Endothelial cell of umbilical vein (primary cell): ENCODE measurements around the gene ECM2. TPM values are rescaled to one million over a fixed set of nuclear protein-coding genes. Genes with fewer than 3 reads are reported as not detected.

ENCODE experiments used
- BruUV-seq: library from RNA; stranded (reverse); fragments of 400-500 nt; replicated peaks from 2 replicates; lab custom pipeline; 2021; lab: Mats Ljungman, UMichigan
- CTCF ChIA-PET: fragments of 300-600, 350-600 bp; sonication (Branson Sonifier 250); formaldehyde crosslinking; loops from one replicate; lab custom pipeline; 2021; ENCODE audit warnings: antibody characterized with exemption, inconsistent platforms; lab: Charles Lee
- POLR2A ChIA-PET: fragments of 300-600, 350-600 bp; sonication (Branson Sonifier 250); formaldehyde crosslinking; loops from one replicate; lab custom pipeline; 2021; ENCODE audit warnings: antibody characterized with exemption, inconsistent platforms; lab: Charles Lee
- DNase-seq: peaks from one replicate; pipeline ENCODE4 v3.0.0-alpha.2; 2011; ENCODE audit warnings: low read depth, low spot score
- FAIRE-seq: peaks from 2 replicates; lab custom pipeline; 2011; peaks lifted over from hg19 to GRCh38; lab: Jason Lieb, UNC
- H2AFZ ChIP-seq: 2 replicates; pipeline ENCODE4 v1.6.0; 2012; ENCODE audit warnings: low read depth, low read length, control low read depth, inconsistent platforms
- H3K27ac ChIP-seq: 2 replicates; pipeline ENCODE4 v1.5.1; 2011; ENCODE audit warnings: low read depth, mild to moderate bottlenecking, control low read depth, low read length, moderate library complexity; ENCODE audit not compliant: insufficient read depth
- H3K27me3 ChIP-seq, 2 experiments: 2 replicates each; pipeline versions ENCODE4 v1.6.0 to v1.6.1; 2011; ENCODE audit warnings: low read length in 2 of 2, mixed read lengths in 1 of 2; ENCODE audit not compliant: control insufficient read depth in 2 of 2, insufficient read depth in 2 of 2
- H3K36me3 ChIP-seq, 2 experiments: 2 replicates in 1 of 2; 3 replicates in 1 of 2; pipeline ENCODE4 v1.5.1; 2011; ENCODE audit warnings: low read length in 2 of 2, mild to moderate bottlenecking in 1 of 2, moderate library complexity in 1 of 2; ENCODE audit not compliant: control insufficient read depth in 2 of 2, insufficient read depth in 2 of 2; ENCODE audit errors: extremely low read depth in 1 of 2
- H3K4me1 ChIP-seq: 3 replicates; pipeline ENCODE4 v1.5.1; 2011; ENCODE audit warnings: mild to moderate bottlenecking, low read length; ENCODE audit not compliant: control insufficient read depth, insufficient read depth; ENCODE audit errors: extremely low read depth
- H3K4me2 ChIP-seq: 2 replicates; pipeline ENCODE4 v1.6.1; 2011; ENCODE audit warnings: low read length, control low read depth, mixed read lengths; ENCODE audit not compliant: insufficient read depth
- H3K4me3 ChIP-seq, 3 experiments: fragments of 200-600 bp in 1 of 3; sonication (generic), shearing (Covaris generic) in 1 of 3; replicated peaks in 1 of 3; 2 replicates each; pipeline ENCODE4 v1.5.1; 2011 to 2016; ENCODE audit warnings: control low read depth in 3 of 3, low read length in 3 of 3, mild to moderate bottlenecking in 2 of 3, inconsistent platforms in 1 of 3, low read depth in 1 of 3, moderate library complexity in 1 of 3; ENCODE audit not compliant: insufficient read depth in 1 of 3
- H3K79me2 ChIP-seq: 2 replicates; pipeline ENCODE4 v1.6.0; 2012; ENCODE audit warnings: low read length, inconsistent platforms; ENCODE audit not compliant: control insufficient read depth, insufficient read depth
- H3K9ac ChIP-seq: replicated peaks from 2 replicates; pipeline ENCODE3; 2011; ENCODE audit warnings: low read length, control low read depth; ENCODE audit not compliant: insufficient read depth; ENCODE audit errors: extremely low read depth
- H3K9me1 ChIP-seq: replicated peaks from 3 replicates; pipeline ENCODE4 v1.6.0; 2011; ENCODE audit warnings: mild to moderate bottlenecking, low read length; ENCODE audit not compliant: control insufficient read depth, insufficient read depth; ENCODE audit errors: extremely low read depth
- H3K9me3 ChIP-seq: replicated peaks from 2 replicates; pipeline ENCODE4 v1.5.1; 2012; ENCODE audit warnings: low read length, inconsistent platforms; ENCODE audit not compliant: control insufficient read depth, insufficient read depth
- H4K20me1 ChIP-seq: replicated peaks from 2 replicates; pipeline ENCODE3; 2011; ENCODE audit warnings: mild to moderate bottlenecking, low read length; ENCODE audit not compliant: control insufficient read depth, insufficient read depth; ENCODE audit errors: extremely low read depth
- POLR2A ChIP-seq: IDR thresholded peaks from 2 replicates; pipeline ENCODE4 v1.6.1; 2012; ENCODE audit warnings: low read depth, mild to moderate bottlenecking, control low read depth, low read length
- dilution Hi-C: fragments of 300-500 bp; cut with MboI; formaldehyde crosslinking; loops from one replicate; pipeline ENCODE4 v1.15.0; 2019; ENCODE audit warnings: low sequenced_read_pairs; ENCODE audit not compliant: extremely low pct_ligation_motif_present
- intact Hi-C: fragments of 100-400 bp; cut with micrococcal nuclease; formaldehyde crosslinking; loops from one replicate; pipeline ENCODE4 v1.10.0; 2022
- microRNA-seq: library from miRNA; unstranded; fragments of <30 nt; microRNA quantifications from one replicate; pipeline ENCODE4 v1.2.0, GENCODE V29; 2021; ENCODE audit warnings: borderline number of aligned reads, borderline replicate concordance
- polyA plus RNA-seq, 4 experiments: library from polyadenylated mRNA; depleted of rRNA in 3 of 4; stranded (reverse) in 3 of 4; unstranded in 1 of 4; fragments of >200 nt; gene quantifications; 2 replicates each; pipeline versions ENCODE4 v1.2.1 to v1.2.3, GENCODE V29; 2011 to 2012; ENCODE audit warnings: missing spikeins in 1 of 4
- small RNA-seq: library from RNA; depleted of rRNA; stranded (forward); fragments of <200 nt; gene quantifications from one replicate; pipeline ENCODE3, GENCODE V24; 2012; ENCODE audit warnings: low replicate concordance, low read depth; ENCODE audit not compliant: insufficient read depth, insufficient read length
- total RNA-seq: library from RNA; stranded (reverse); gene quantifications from 2 replicates; pipeline ENCODE4 v1.2.3, GENCODE V29; 2021

Gene ECM2
- total and polyA plus RNA-seq, 2 donors (not counting 3 experiments of a cell fraction or from before 2014, with no cell fraction given) = 0.03 TPM; not detected in 1

DNA sequence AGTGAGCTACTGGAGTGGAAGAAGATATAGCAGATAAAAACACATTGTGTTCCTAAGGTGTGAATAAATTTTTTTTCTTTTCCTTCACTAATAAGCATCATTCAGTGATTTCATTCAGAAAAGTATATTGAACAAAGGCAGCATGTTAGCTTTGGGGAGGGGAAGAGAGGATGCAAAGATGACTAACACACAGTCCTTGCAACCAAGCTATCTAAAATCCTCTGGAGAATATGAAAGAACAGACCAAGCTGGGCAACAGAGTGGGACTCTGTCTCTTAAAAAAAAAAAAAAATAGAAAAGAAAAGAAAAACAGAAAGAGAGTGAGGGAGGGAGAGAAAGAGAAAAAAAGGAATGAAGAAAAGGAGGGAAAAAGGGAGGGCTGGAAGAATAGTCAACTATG, 89.3 kb downstream of the ECM2 start:
- CTCF ChIA-PET = no interaction called here

More for the DNA sequence above, 89.3 kb downstream of the ECM2 start:
- intact Hi-C loops (no loop called here), dilution Hi-C loops (no loop called here)
- Histone ChIP-seq H3K27ac (no peak overlapping the region), H3K36me3 (no peaks in the 10 kb centered on the region), H3K27me3 (no peaks in the 10 kb centered on the region), H3K4me1 (no peaks in the 10 kb centered on the region), H4K20me1 (no peaks in the 10 kb centered on the region), H3K79me2 (no peaks in the 10 kb centered on the region), H3K9ac (no peak overlapping the region), H3K9me3 (no peaks in the 10 kb centered on the region), H3K4me2 (no peak overlapping the region), H3K9me1 (no peaks in the 10 kb centered on the region), H3K4me3 (no peak overlapping the region), H2AFZ (no peak overlapping the region)
- FAIRE-seq (no peak), DNase-seq (no peak)
- BruUV-seq = no TSS peak
- no peak for TF ChIP-seq POLR2A
- POLR2A ChIA-PET = interaction anchor here (0.7 kb wide), 1 partner anchor 102 kb away, joined by 4 read pairs; no protein-coding TSS in a partner anchor

Small RNAs within 50 kb of the gene (microRNA-seq; reads per million reads assigned to microRNA genes)
- gene MIR4670 = not detected

Small RNAs within 50 kb of the gene (small RNA-seq; reads per million reads assigned to genes)
- gene AL157827.1 (not detected), gene MIR4670 (not detected)

Other genes with a start within 250 kb of the ECM2 start
- 130 and 132 TPM in 2 replicates for gene IARS1, start 242.3 kb downstream of the ECM2 start, total RNA-seq
- gene IARS1, start 242.3 kb downstream of the ECM2 start, polyA plus RNA-seq = 25.0 and 32.8 TPM in 2 replicates
- gene NOL8, start 210.6 kb downstream of the ECM2 start, total RNA-seq = 36.1 and 41.6 TPM in 2 replicates
- 5.1 and 5.6 TPM in 2 replicates for gene NOL8, start 210.6 kb downstream of the ECM2 start, polyA plus RNA-seq
- gene CENPP, start 210.0 kb downstream of the ECM2 start, total RNA-seq = 8.7 and 12.0 TPM in 2 replicates
- 1.2 and 1.3 TPM in 2 replicates for gene CENPP, start 210.0 kb downstream of the ECM2 start, polyA plus RNA-seq
- not detected in 2 replicates for gene OGN, start 131.4 kb downstream of the ECM2 start, total RNA-seq
- gene OGN, start 131.4 kb downstream of the ECM2 start, polyA plus RNA-seq = not detected in 2 replicates
- gene OMD, start 111.5 kb downstream of the ECM2 start, total RNA-seq = not detected in 2 replicates
- not detected in 2 replicates for gene OMD, start 111.5 kb downstream of the ECM2 start, polyA plus RNA-seq
- not detected in 2 replicates for gene ASPN, start 53.5 kb downstream of the ECM2 start, total RNA-seq
- gene ASPN, start 53.5 kb downstream of the ECM2 start, polyA plus RNA-seq = not detected in 2 replicates
- 12.5 and 14.0 TPM in 2 replicates for gene IPPK, start 134.1 kb upstream of the ECM2 start, total RNA-seq
- gene IPPK, start 134.1 kb upstream of the ECM2 start, polyA plus RNA-seq = 26.6 and 28.0 TPM in 2 replicates
- gene BICD2, start 228.8 kb upstream of the ECM2 start, total RNA-seq = 37.9 and 39.3 TPM in 2 replicates
- gene BICD2, start 228.8 kb upstream of the ECM2 start, polyA plus RNA-seq = 10.7 and 14.3 TPM in 2 replicates